ENCODE data around the gene ERC2.

- no peak for TF ChIP-seq JUN (IDR thresholded peaks at IDR 0.05; ENCODE audit: borderline replicate concordance, insufficient read depth, insufficient read length, low read depth)
- TF ChIP-seq POLR2A (IDR thresholded peaks at IDR 0.05; ENCODE audit: low read depth, low read length): no peak
- no peak for TF ChIP-seq CTCF (IDR thresholded peaks at IDR 0.05; ENCODE audit: extremely low read depth in 1 of 2, insufficient read depth in 1 of 2, low read depth in 1 of 2, low read length in 2 of 2)
- no peak for TF ChIP-seq MYC (IDR thresholded peaks at IDR 0.05; ENCODE audit: low read depth, low read length)
- TF ChIP-seq FOS (IDR thresholded peaks at IDR 0.05; ENCODE audit: borderline replicate concordance, insufficient read depth, low read length): no peak
- TF ChIP-seq MAX (IDR thresholded peaks at IDR 0.05; ENCODE audit: insufficient read depth, insufficient read length): no peak
- no peak for TF ChIP-seq EZH2 (IDR thresholded peaks at IDR 0.05; ENCODE audit: borderline replicate concordance, low read depth, low read length, severe bottlenecking)
- TF ChIP-seq POLR2AphosphoS5 (IDR thresholded peaks at IDR 0.05; ENCODE audit: insufficient read depth, low read depth, low read length): no peak
- TF ChIP-seq GATA2 (IDR thresholded peaks at IDR 0.05; ENCODE audit: insufficient read depth, insufficient read length, low read depth, low read length): no peak
Observed at GRCh38 chr3:56048331-56048730, 419.9 kb downstream of the ERC2 start.
